ENCODE results near the gene GALNTL6. TPM values are rescaled to one million over a fixed set of nuclear protein-coding genes. Genes with fewer than 3 reads are reported as not detected.

The GALNTL6 gene
- total and polyA plus RNA-seq, 2 donors from 2014 or later = 0.60 TPM; not detected in 1

- intact Hi-C loops (cut with DNase I) = no loop called here
- FAIRE-seq (no peak), DNase-seq (no peak)
- H3K36me3 ChIP-seq (ENCODE audit: control insufficient read depth in 2 of 3, insufficient read depth in 3 of 3, low read length in 3 of 3) = no peaks in the 10 kb centered on the region
- H3K4me3 ChIP-seq (ENCODE audit: low read length in 3 of 3) = no peak overlapping the region
- H3K4me1 ChIP-seq (ENCODE audit: control insufficient read depth in 2 of 3, insufficient read depth in 2 of 3, low read depth in 1 of 3, low read length in 3 of 3) = no peaks in the 10 kb centered on the region
- TF ChIP-seq, protein P1, sequence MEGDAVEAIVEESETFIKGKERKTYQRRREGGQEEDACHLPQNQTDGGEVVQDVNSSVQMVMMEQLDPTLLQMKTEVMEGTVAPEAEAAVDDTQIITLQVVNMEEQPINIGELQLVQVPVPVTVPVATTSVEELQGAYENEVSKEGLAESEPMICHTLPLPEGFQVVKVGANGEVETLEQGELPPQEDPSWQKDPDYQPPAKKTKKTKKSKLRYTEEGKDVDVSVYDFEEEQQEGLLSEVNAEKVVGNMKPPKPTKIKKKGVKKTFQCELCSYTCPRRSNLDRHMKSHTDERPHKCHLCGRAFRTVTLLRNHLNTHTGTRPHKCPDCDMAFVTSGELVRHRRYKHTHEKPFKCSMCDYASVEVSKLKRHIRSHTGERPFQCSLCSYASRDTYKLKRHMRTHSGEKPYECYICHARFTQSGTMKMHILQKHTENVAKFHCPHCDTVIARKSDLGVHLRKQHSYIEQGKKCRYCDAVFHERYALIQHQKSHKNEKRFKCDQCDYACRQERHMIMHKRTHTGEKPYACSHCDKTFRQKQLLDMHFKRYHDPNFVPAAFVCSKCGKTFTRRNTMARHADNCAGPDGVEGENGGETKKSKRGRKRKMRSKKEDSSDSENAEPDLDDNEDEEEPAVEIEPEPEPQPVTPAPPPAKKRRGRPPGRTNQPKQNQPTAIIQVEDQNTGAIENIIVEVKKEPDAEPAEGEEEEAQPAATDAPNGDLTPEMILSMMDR (IDR thresholded peaks at IDR 0.05; ENCODE audit: borderline replicate concordance, extremely low read depth, insufficient read depth) = no peak
- no peak overlapping the region for H3K27ac ChIP-seq (ENCODE audit: low read depth in 2 of 2, low read length in 2 of 2)
- H3K27me3 ChIP-seq (ENCODE audit: control insufficient read depth, insufficient read depth, low read length) = no peaks in the 10 kb centered on the region
- H3K9me3 ChIP-seq (ENCODE audit: control insufficient read depth in 2 of 3, insufficient read depth in 1 of 3, low read length in 3 of 3) = no peaks in the 10 kb centered on the region
- no peak overlapping the region for H3K9ac ChIP-seq (ENCODE audit: low read length in 3 of 3)
These were observed 316.4 kb downstream of the GALNTL6 start for GRCh38 chr4:172129593-172129992.

DNA sequence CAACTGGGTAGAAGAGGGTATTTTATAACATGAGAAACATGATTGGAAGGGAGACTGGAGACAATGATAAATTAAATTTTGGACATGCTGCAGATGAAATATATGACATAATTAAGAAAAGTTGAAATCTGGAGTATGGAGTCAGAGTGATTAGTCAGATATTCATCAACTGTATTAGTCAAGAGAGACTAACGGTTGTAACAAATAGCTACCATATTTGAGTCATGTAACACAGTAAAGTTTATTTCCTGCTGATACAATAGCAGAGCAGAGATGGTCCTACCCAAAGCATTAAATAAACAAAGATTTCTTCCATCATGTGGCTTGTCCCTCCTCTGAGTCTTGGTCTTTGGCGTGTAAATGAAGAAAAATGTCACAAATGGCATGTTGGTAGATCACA lies 321.3 kb downstream of the GALNTL6 start:
- FAIRE-seq = no peak
- Histone ChIP-seq H3K4me3 (ENCODE audit: low read length in 3 of 3) (no peak overlapping the region), H3K9me3 (ENCODE audit: control insufficient read depth in 2 of 3, insufficient read depth in 1 of 3, low read length in 3 of 3) (no peaks in the 10 kb centered on the region), H3K9ac (ENCODE audit: low read length in 3 of 3) (no peak overlapping the region), H3K27ac (ENCODE audit: low read depth in 2 of 2, low read length in 2 of 2) (no peak overlapping the region), H3K27me3 (ENCODE audit: control insufficient read depth, insufficient read depth, low read length) (no peaks in the 10 kb centered on the region), H3K36me3 (ENCODE audit: control insufficient read depth in 2 of 3, insufficient read depth in 3 of 3, low read length in 3 of 3) (no peaks in the 10 kb centered on the region), H3K4me1 (ENCODE audit: control insufficient read depth in 2 of 3, insufficient read depth in 2 of 3, low read depth in 1 of 3, low read length in 3 of 3) (no peaks in the 10 kb centered on the region)
- TF ChIP-seq, protein P1 (IDR thresholded peaks at IDR 0.05; ENCODE audit: borderline replicate concordance, extremely low read depth, insufficient read depth) = no peak
- intact Hi-C loops (cut with DNase I) = no loop called here
- DNase-seq = no peak

DNA sequence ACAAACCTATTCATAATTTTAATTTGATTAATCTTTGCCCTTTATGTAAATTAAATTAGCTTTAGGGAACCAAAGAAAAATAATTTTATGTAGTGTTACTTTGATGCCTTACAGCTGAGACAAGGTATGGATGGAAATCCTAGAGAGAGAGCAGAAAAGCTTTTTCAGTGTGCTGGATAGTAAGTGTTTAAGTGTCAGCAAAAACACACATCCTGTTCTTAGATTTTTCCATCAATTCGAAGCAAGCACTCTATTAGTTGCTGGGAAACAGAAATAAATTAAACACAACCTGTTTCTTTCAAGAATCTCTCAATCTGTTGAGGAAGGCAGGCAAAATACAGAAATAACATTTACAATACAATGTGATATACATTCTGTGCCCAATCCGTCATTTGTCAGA lies 327.8 kb downstream of the GALNTL6 start:
- FAIRE-seq (no peak), DNase-seq (no peak)
- no peaks in the 10 kb centered on the region for H3K9me3 ChIP-seq (ENCODE audit: control insufficient read depth in 2 of 3, insufficient read depth in 1 of 3, low read length in 3 of 3)
- no peak overlapping the region for H3K9ac ChIP-seq (ENCODE audit: low read length in 3 of 3)
- TF ChIP-seq, protein P1 (IDR thresholded peaks at IDR 0.05; ENCODE audit: borderline replicate concordance, extremely low read depth, insufficient read depth) = no peak
- no peak overlapping the region for H3K4me3 ChIP-seq (ENCODE audit: low read length in 3 of 3)
- H3K27me3 ChIP-seq (ENCODE audit: control insufficient read depth, insufficient read depth, low read length) = no peaks in the 10 kb centered on the region
- no peaks in the 10 kb centered on the region for H3K36me3 ChIP-seq (ENCODE audit: control insufficient read depth in 2 of 3, insufficient read depth in 3 of 3, low read length in 3 of 3)
- no peak overlapping the region for H3K27ac ChIP-seq (ENCODE audit: low read depth in 2 of 2, low read length in 2 of 2)
- intact Hi-C loops (cut with DNase I) = no loop called here
- no peaks in the 10 kb centered on the region for H3K4me1 ChIP-seq (ENCODE audit: control insufficient read depth in 2 of 3, insufficient read depth in 2 of 3, low read depth in 1 of 3, low read length in 3 of 3)

- TF ChIP-seq, protein P1 (IDR thresholded peaks at IDR 0.05; ENCODE audit: borderline replicate concordance, extremely low read depth, insufficient read depth) = no peak
- Histone ChIP-seq H3K4me1 (ENCODE audit: control insufficient read depth in 2 of 3, insufficient read depth in 2 of 3, low read depth in 1 of 3, low read length in 3 of 3) (no peaks in the 10 kb centered on the region), H3K4me3 (ENCODE audit: low read length in 3 of 3) (no peak overlapping the region), H3K27me3 (ENCODE audit: control insufficient read depth, insufficient read depth, low read length) (no peaks in the 10 kb centered on the region), H3K9ac (ENCODE audit: low read length in 3 of 3) (no peak overlapping the region), H3K27ac (ENCODE audit: low read depth in 2 of 2, low read length in 2 of 2) (no peak overlapping the region), H3K36me3 (ENCODE audit: control insufficient read depth in 2 of 3, insufficient read depth in 3 of 3, low read length in 3 of 3) (no peaks in the 10 kb centered on the region), H3K9me3 (ENCODE audit: control insufficient read depth in 2 of 3, insufficient read depth in 1 of 3, low read length in 3 of 3) (no peaks in the 10 kb centered on the region)
- intact Hi-C loops (cut with DNase I) = no loop called here
- peak in 1 of 5 donors; percentile 5 for DNase-seq
- FAIRE-seq = no peak
These were observed 329.1 kb downstream of the GALNTL6 start for GRCh38 chr4:172142281-172142741.

Data from kidney (tissue), 14 donors.